ENCODE results near the gene IDH3A.

The IDH3A gene

DNA sequence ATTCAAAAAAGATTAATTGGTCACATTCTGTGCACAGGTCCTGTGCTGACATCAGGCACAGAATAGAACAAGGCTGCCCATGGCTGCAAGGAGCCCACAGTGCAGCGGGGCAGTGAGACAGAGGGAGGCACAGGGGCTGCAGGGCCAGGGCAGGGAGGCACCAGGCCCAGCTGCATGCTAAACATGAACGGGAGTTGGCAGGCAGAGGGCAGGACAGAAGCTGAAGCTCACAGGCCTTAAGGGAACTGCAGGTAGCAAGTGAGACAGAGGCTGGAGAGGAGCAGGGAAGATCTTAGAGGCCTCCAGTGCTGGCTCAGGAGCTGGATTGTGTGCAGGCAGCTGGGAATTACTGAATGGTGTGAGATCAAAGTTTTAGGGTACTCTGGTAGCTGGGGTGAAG is 26.2 kb downstream of the IDH3A start:
- POLR2A ChIA-PET, result no interaction called here
- 59% methylated on average over 2 of the region's 2 CpGs for WGBS (ENCODE audit: insufficient coverage)
- Histone ChIP-seq H3K4me1 (ENCODE audit: control extremely low read depth in 1 of 4, control insufficient read depth in 4 of 4, insufficient read depth in 4 of 4, low read length in 3 of 4) (peaks cover 11 to 48% (median 38%) of the 10 kb centered on the region in 4 experiments), H3K4me3 (ENCODE audit: control insufficient read depth in 1 of 7, extremely low read depth in 1 of 7, insufficient read depth in 4 of 7, low read depth in 2 of 7, low read length in 6 of 7) (no peak overlapping the region), H3K36me3 (ENCODE audit: control insufficient read depth in 4 of 4, insufficient read depth in 4 of 4, low read length in 3 of 4) (peaks cover 0 to 22% (median 10%) of the 10 kb centered on the region in 4 experiments), H3K27me3 (replicated peaks in 2 of 5; ENCODE audit: control insufficient read depth in 4 of 5, insufficient read depth in 5 of 5, low read length in 4 of 5) (no peaks in the 10 kb centered on the region), H3K9me3 (ENCODE audit: control extremely low read depth in 1 of 5, control insufficient read depth in 4 of 5, insufficient read depth in 2 of 5, low read depth in 1 of 5, low read length in 4 of 5) (no peaks in the 10 kb centered on the region), H3K27ac (ENCODE audit: insufficient read depth in 1 of 2, low read depth in 1 of 2, low read length in 2 of 2, poor library complexity in 1 of 2, severe bottlenecking in 2 of 2) (no peak overlapping the region)
- peak in 1 of 3 donors; percentile 24 for DNase-seq
- CTCF ChIA-PET, result interaction anchor here (0.6 to 7.5 kb wide), 8 partner anchors 10 to 67 kb away, joined by 3 to 66 read pairs (median 4); no protein-coding TSS in a partner anchor

GRCh38 chr15:78177447-78177873 is 28.3 kb downstream of the IDH3A start:
- no peak overlapping the region for H3K4me3 ChIP-seq (ENCODE audit: control insufficient read depth in 1 of 7, extremely low read depth in 1 of 7, insufficient read depth in 4 of 7, low read depth in 2 of 7, low read length in 6 of 7)
- peaks cover 0 to 4% (median 0%) of the 10 kb centered on the region in 4 experiments for H3K36me3 ChIP-seq (ENCODE audit: control insufficient read depth in 4 of 4, insufficient read depth in 4 of 4, low read length in 3 of 4)
- H3K27ac ChIP-seq (ENCODE audit: insufficient read depth in 1 of 2, low read depth in 1 of 2, low read length in 2 of 2, poor library complexity in 1 of 2, severe bottlenecking in 2 of 2), result no peak overlapping the region
- CTCF ChIA-PET, result interaction anchor here (0.9 to 7.5 kb wide), 13 partner anchors 8 to 88 kb away, joined by 3 to 66 read pairs (median 4); no protein-coding TSS in a partner anchor
- peak in 2 of 3 donors; percentile 41 to 50 for DNase-seq
- WGBS (ENCODE audit: insufficient coverage), result 5% methylated on average over 4 of the region's 12 CpGs
- H3K27me3 ChIP-seq (replicated peaks in 2 of 5; ENCODE audit: control insufficient read depth in 4 of 5, insufficient read depth in 5 of 5, low read length in 4 of 5), result no peaks in the 10 kb centered on the region
- POLR2A ChIA-PET, result no interaction called here
- peaks cover 11 to 33% (median 28%) of the 10 kb centered on the region in 4 experiments for H3K4me1 ChIP-seq (ENCODE audit: control extremely low read depth in 1 of 4, control insufficient read depth in 4 of 4, insufficient read depth in 4 of 4, low read length in 3 of 4)
- no peaks in the 10 kb centered on the region for H3K9me3 ChIP-seq (ENCODE audit: control extremely low read depth in 1 of 5, control insufficient read depth in 4 of 5, insufficient read depth in 2 of 5, low read depth in 1 of 5, low read length in 4 of 5)

- ChIA-PET POLR2A (no interaction called here), CTCF (interaction anchor here (0.7 to 7.5 kb wide), 12 partner anchors 7 to 88 kb away, joined by 3 to 66 read pairs (median 4); no protein-coding TSS in a partner anchor)
- no peaks in the 10 kb centered on the region for H3K27me3 ChIP-seq (replicated peaks in 2 of 5; ENCODE audit: control insufficient read depth in 4 of 5, insufficient read depth in 5 of 5, low read length in 4 of 5)
- H3K4me1 ChIP-seq (ENCODE audit: control extremely low read depth in 1 of 4, control insufficient read depth in 4 of 4, insufficient read depth in 4 of 4, low read length in 3 of 4), result peaks cover 11 to 28% (median 26%) of the 10 kb centered on the region in 4 experiments
- no peaks in the 10 kb centered on the region for H3K9me3 ChIP-seq (ENCODE audit: control extremely low read depth in 1 of 5, control insufficient read depth in 4 of 5, insufficient read depth in 2 of 5, low read depth in 1 of 5, low read length in 4 of 5)
- no peaks in the 10 kb centered on the region for H3K36me3 ChIP-seq (ENCODE audit: control insufficient read depth in 4 of 4, insufficient read depth in 4 of 4, low read length in 3 of 4)
- no peak overlapping the region for H3K27ac ChIP-seq (ENCODE audit: insufficient read depth in 1 of 2, low read depth in 1 of 2, low read length in 2 of 2, poor library complexity in 1 of 2, severe bottlenecking in 2 of 2)
- no peak for DNase-seq
- 99% methylated on average over 4 of the region's 6 CpGs for WGBS (ENCODE audit: insufficient coverage)
- H3K4me3 ChIP-seq (ENCODE audit: control insufficient read depth in 1 of 7, extremely low read depth in 1 of 7, insufficient read depth in 4 of 7, low read depth in 2 of 7, low read length in 6 of 7), result no peak overlapping the region
These were observed 28.9 kb downstream of the IDH3A start for GRCh38 chr15:78178064-78178463.

DNA sequence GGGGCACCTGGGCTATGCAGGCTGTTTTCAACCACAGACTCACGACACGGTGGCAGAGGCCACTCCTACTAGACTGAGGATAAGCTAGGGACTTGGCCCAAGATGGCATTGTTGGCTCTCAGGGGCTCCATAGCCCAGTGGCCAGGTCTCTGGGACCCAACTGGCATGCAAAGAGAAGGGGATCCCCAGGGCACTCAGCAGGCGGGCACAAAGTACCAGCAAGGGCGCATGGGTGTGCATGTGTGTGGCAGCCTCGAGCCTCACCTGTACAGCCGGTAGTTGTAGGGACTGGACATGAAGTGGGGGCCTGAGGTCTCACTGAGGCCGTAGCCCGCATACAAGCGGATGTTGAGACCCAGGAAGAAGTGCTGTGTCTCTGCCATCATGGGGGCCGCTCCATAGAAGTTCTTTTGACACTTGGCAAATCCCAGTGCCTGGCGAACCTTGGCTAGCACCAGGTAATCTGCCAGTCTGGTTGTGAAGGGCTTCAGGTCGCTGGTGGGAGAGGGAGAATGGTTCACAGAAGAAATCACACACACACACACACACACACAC is 30.2 kb downstream of the IDH3A start:
- WGBS (ENCODE audit: insufficient coverage), result 93% methylated on average over 10 of the region's 12 CpGs
- ChIA-PET POLR2A (no interaction called here), CTCF (interaction anchor here (1.5 to 7.5 kb wide), 5 partner anchors 14 to 62 kb away, joined by 4 to 66 read pairs (median 8); no protein-coding TSS in a partner anchor)
- no peak for DNase-seq
- H3K36me3 ChIP-seq (ENCODE audit: control insufficient read depth in 4 of 4, insufficient read depth in 4 of 4, low read length in 3 of 4), result no peaks in the 10 kb centered on the region
- H3K27ac ChIP-seq (ENCODE audit: insufficient read depth in 1 of 2, low read depth in 1 of 2, low read length in 2 of 2, poor library complexity in 1 of 2, severe bottlenecking in 2 of 2), result no peak overlapping the region
- peaks cover 7 to 17% (median 15%) of the 10 kb centered on the region in 4 experiments for H3K4me1 ChIP-seq (ENCODE audit: control extremely low read depth in 1 of 4, control insufficient read depth in 4 of 4, insufficient read depth in 4 of 4, low read length in 3 of 4)
- H3K9me3 ChIP-seq (ENCODE audit: control extremely low read depth in 1 of 5, control insufficient read depth in 4 of 5, insufficient read depth in 2 of 5, low read depth in 1 of 5, low read length in 4 of 5), result no peaks in the 10 kb centered on the region
- H3K27me3 ChIP-seq (replicated peaks in 2 of 5; ENCODE audit: control insufficient read depth in 4 of 5, insufficient read depth in 5 of 5, low read length in 4 of 5), result no peaks in the 10 kb centered on the region
- no peak overlapping the region for H3K4me3 ChIP-seq (ENCODE audit: control insufficient read depth in 1 of 7, extremely low read depth in 1 of 7, insufficient read depth in 4 of 7, low read depth in 2 of 7, low read length in 6 of 7)

- no peak for DNase-seq
- Histone ChIP-seq H3K27ac (ENCODE audit: insufficient read depth in 1 of 2, low read depth in 1 of 2, low read length in 2 of 2, poor library complexity in 1 of 2, severe bottlenecking in 2 of 2) (no peak overlapping the region), H3K27me3 (replicated peaks in 2 of 5; ENCODE audit: control insufficient read depth in 4 of 5, insufficient read depth in 5 of 5, low read length in 4 of 5) (no peaks in the 10 kb centered on the region), H3K4me3 (ENCODE audit: control insufficient read depth in 1 of 7, extremely low read depth in 1 of 7, insufficient read depth in 4 of 7, low read depth in 2 of 7, low read length in 6 of 7) (no peak overlapping the region), H3K9me3 (ENCODE audit: control extremely low read depth in 1 of 5, control insufficient read depth in 4 of 5, insufficient read depth in 2 of 5, low read depth in 1 of 5, low read length in 4 of 5) (no peaks in the 10 kb centered on the region), H3K36me3 (ENCODE audit: control insufficient read depth in 4 of 4, insufficient read depth in 4 of 4, low read length in 3 of 4) (no peaks in the 10 kb centered on the region), H3K4me1 (ENCODE audit: control extremely low read depth in 1 of 4, control insufficient read depth in 4 of 4, insufficient read depth in 4 of 4, low read length in 3 of 4) (peaks cover 3 to 11% (median 9%) of the 10 kb centered on the region in 4 experiments)
- CTCF ChIA-PET, result interaction anchor here (0.8 to 7.5 kb wide), 4 partner anchors 14 to 184 kb away, joined by 3 to 66 read pairs (median 6); no protein-coding TSS in a partner anchor
- POLR2A ChIA-PET, result no interaction called here
- 92% methylated on average over 4 of the region's 5 CpGs for WGBS (ENCODE audit: insufficient coverage)
These were observed 30.7 kb downstream of the IDH3A start for GRCh38 chr15:78179906-78180305.

DNA sequence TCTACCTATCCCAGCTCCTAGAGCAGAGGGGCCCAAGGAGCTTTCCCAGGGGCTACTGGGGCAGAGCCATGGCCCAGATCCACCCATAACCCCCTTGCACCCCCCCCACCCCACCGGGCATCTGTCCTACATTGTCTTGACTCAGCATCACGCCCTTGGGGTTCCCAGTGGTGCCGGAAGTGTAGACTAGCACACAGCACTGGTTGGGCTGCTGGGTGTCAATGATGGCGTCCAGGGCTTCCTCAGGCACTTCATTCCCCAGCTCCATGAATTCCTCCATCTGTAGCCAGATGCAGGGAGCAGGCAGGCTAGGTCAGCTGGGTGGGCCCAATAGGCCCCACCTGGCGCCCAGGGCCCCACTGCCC is 33.2 kb downstream of the IDH3A start:
- ChIA-PET POLR2A (no interaction called here), CTCF (interaction anchor here (0.7 to 2.0 kb wide), 2 partner anchors 10 to 13 kb away, joined by 3 to 4 read pairs; no protein-coding TSS in a partner anchor)
- DNase-seq, result no peak
- Histone ChIP-seq H3K27ac (ENCODE audit: insufficient read depth in 1 of 2, low read depth in 1 of 2, low read length in 2 of 2, poor library complexity in 1 of 2, severe bottlenecking in 2 of 2) (no peak overlapping the region), H3K4me1 (ENCODE audit: control extremely low read depth in 1 of 4, control insufficient read depth in 4 of 4, insufficient read depth in 4 of 4, low read length in 3 of 4) (peaks cover 0 to 2% (median 0%) of the 10 kb centered on the region in 4 experiments), H3K4me3 (ENCODE audit: control insufficient read depth in 1 of 7, extremely low read depth in 1 of 7, insufficient read depth in 4 of 7, low read depth in 2 of 7, low read length in 6 of 7) (no peak overlapping the region), H3K27me3 (replicated peaks in 2 of 5; ENCODE audit: control insufficient read depth in 4 of 5, insufficient read depth in 5 of 5, low read length in 4 of 5) (no peaks in the 10 kb centered on the region), H3K36me3 (ENCODE audit: control insufficient read depth in 4 of 4, insufficient read depth in 4 of 4, low read length in 3 of 4) (no peaks in the 10 kb centered on the region), H3K9me3 (ENCODE audit: control extremely low read depth in 1 of 5, control insufficient read depth in 4 of 5, insufficient read depth in 2 of 5, low read depth in 1 of 5, low read length in 4 of 5) (no peaks in the 10 kb centered on the region)
- WGBS (ENCODE audit: insufficient coverage), result 98% methylated on average over 4 of the region's 5 CpGs

DNA sequence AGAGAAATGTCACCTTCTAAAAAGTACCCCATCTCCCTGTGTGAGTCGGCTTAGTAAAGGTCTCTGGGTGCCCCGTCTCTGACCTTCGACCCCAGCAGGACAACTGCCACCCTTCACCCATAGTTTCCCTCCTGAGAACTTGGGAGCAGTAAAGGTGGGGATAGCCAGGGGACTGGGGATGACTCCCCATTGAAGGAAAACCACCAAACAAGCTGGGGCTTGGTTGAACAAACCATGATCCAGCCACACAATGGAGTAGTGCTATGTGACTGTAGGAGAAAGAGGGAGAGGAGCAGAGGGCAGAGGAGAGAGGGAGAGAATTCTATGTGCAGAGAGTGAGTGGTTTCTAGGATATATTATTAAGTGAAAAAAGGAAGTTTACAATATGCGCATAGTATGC is 33.7 kb downstream of the IDH3A start:
- Histone ChIP-seq H3K27me3 (replicated peaks in 2 of 5; ENCODE audit: control insufficient read depth in 4 of 5, insufficient read depth in 5 of 5, low read length in 4 of 5) (no peaks in the 10 kb centered on the region), H3K36me3 (ENCODE audit: control insufficient read depth in 4 of 4, insufficient read depth in 4 of 4, low read length in 3 of 4) (no peaks in the 10 kb centered on the region), H3K4me1 (ENCODE audit: control extremely low read depth in 1 of 4, control insufficient read depth in 4 of 4, insufficient read depth in 4 of 4, low read length in 3 of 4) (no peaks in the 10 kb centered on the region), H3K4me3 (ENCODE audit: control insufficient read depth in 1 of 7, extremely low read depth in 1 of 7, insufficient read depth in 4 of 7, low read depth in 2 of 7, low read length in 6 of 7) (no peak overlapping the region), H3K27ac (ENCODE audit: insufficient read depth in 1 of 2, low read depth in 1 of 2, low read length in 2 of 2, poor library complexity in 1 of 2, severe bottlenecking in 2 of 2) (no peak overlapping the region), H3K9me3 (ENCODE audit: control extremely low read depth in 1 of 5, control insufficient read depth in 4 of 5, insufficient read depth in 2 of 5, low read depth in 1 of 5, low read length in 4 of 5) (no peaks in the 10 kb centered on the region)
- no peak for DNase-seq
- ChIA-PET CTCF (interaction anchor here (2.0 kb wide), 1 partner anchor 10 kb away, joined by 4 read pairs; no protein-coding TSS in a partner anchor), POLR2A (no interaction called here)
- no CpG with 5 or more reads among the region's 4 CpGs for WGBS (ENCODE audit: insufficient coverage)
